Activated naive CD8-positive, alpha-beta T cell treated with anti-CD3 and anti-CD28 coated beads, Interleukin-2, amount 10 ng/mL, durations not matched to agents 7 days and 5 days (primary cell): Measurements from ENCODE around the gene CMSS1. TPM values are rescaled to one million over a fixed set of nuclear protein-coding genes. Genes with fewer than 3 reads are reported as not detected.
"Not testable (repeated sequence)": the region's sequence is repeated elsewhere in the genome, so short reads cannot be mapped to it uniquely, and the experiment has no call there.

Experiments used
- ATAC-seq: fragments of 150-1000 bp; cut with Tn5 transposase; one replicate; pipeline ENCODE4 v1.10.0; 2021; ENCODE audit warnings: low read depth, moderate library complexity
- POLR2A ChIA-PET: fragments of 350-600 bp; sonication (Branson Sonifier 250); formaldehyde crosslinking; loops from one replicate; lab custom pipeline; 2021; ENCODE audit warnings: antibody characterized with exemption; lab: Charles Lee
- DNase-seq: peaks from one replicate; pipeline ENCODE4 v3.0.0; 2021
- H3K27ac Mint-ChIP-seq: one replicate; pipeline ENCODE4 v1.8.0; 2022; ENCODE audit warnings: mild to moderate bottlenecking, mixed read lengths
- H3K27me3 Mint-ChIP-seq: one replicate; pipeline ENCODE4 v1.8.0; 2022; ENCODE audit warnings: mild to moderate bottlenecking, moderate library complexity, mixed read lengths
- H3K36me3 Mint-ChIP-seq: one replicate; pipeline ENCODE4 v1.8.0; 2021; ENCODE audit warnings: mild to moderate bottlenecking, mixed read lengths
- H3K4me1 Mint-ChIP-seq: one replicate; pipeline ENCODE4 v1.8.0; 2021; ENCODE audit warnings: mixed read lengths
- H3K4me3 Mint-ChIP-seq: one replicate; pipeline ENCODE4 v1.8.0; 2022; ENCODE audit warnings: mild to moderate bottlenecking, moderate library complexity, mixed read lengths
- H3K9me3 Mint-ChIP-seq: one replicate; pipeline ENCODE4 v1.8.0; 2021; ENCODE audit warnings: mixed read lengths
- total RNA-seq, 2 experiments: library from RNA; stranded (reverse); gene quantifications; one replicate each; pipeline ENCODE4 v1.2.3, GENCODE V29; 2021

CMSS1 gene
- total RNA-seq, 2 experiments from 2014 or later, result 24.2 to 31.8 TPM

DNA sequence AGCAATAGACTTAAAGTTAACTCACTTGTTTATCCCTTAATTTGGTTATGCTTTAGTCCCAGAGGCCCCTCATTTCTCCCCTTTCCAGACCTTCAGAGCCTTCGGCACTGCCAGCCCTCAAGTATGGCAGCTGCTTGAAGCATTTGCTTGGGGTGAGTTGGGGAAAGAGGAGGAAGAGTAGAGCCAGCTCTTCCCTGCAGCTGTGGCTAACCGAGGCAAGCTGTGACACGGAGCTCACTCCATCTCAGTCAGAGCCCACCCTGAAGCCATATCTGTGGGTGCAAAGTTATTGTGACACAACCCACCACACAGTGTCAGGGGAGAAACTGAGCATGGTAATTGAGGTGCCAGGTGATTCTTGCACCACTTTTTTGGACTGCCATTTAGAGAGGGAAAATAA lies 230.6 kb downstream of the CMSS1 start:
- ATAC-seq, result no peak
- no peaks in the 10 kb centered on the region for H3K9me3 Mint-ChIP-seq
- POLR2A ChIA-PET, result interaction anchor here (1.2 to 1.6 kb wide), 2 partner anchors 14 to 206 kb away, joined by 3 to 6 read pairs; no protein-coding TSS in a partner anchor

GRCh38 chr3:100051513-100051912 lies 233.9 kb downstream of the CMSS1 start:
- H3K27ac Mint-ChIP-seq, H3K4me3 Mint-ChIP-seq, H3K9me3 Mint-ChIP-seq, POLR2A ChIA-PET, H3K27me3 Mint-ChIP-seq, H3K36me3 Mint-ChIP-seq, ATAC-seq, DNase-seq: not testable (repeated sequence)
- H3K4me1 Mint-ChIP-seq, result peaks cover 13% of the 10 kb centered on the region

More for the DNA sequence above, 230.6 kb downstream of the CMSS1 start:
- Mint-ChIP-seq H3K27me3 (no peaks in the 10 kb centered on the region), H3K36me3 (peaks cover 3% of the 10 kb centered on the region), H3K27ac (no peak overlapping the region), H3K4me3 (peak overlapping the region; percentile 37), H3K4me1 (peaks cover 16% of the 10 kb centered on the region)
- DNase-seq, result no peak

GRCh38 chr3:100053951-100054620 lies 236.4 kb downstream of the CMSS1 start:
- Mint-ChIP-seq H3K4me1 (peaks cover 1% of the 10 kb centered on the region), H3K9me3 (no peaks in the 10 kb centered on the region), H3K27ac (no peak overlapping the region), H3K4me3 (no peak overlapping the region), H3K36me3 (peaks cover 6% of the 10 kb centered on the region), H3K27me3 (no peaks in the 10 kb centered on the region)
- ATAC-seq (no peak), DNase-seq (no peak)
- POLR2A ChIA-PET, result no interaction called here

DNA sequence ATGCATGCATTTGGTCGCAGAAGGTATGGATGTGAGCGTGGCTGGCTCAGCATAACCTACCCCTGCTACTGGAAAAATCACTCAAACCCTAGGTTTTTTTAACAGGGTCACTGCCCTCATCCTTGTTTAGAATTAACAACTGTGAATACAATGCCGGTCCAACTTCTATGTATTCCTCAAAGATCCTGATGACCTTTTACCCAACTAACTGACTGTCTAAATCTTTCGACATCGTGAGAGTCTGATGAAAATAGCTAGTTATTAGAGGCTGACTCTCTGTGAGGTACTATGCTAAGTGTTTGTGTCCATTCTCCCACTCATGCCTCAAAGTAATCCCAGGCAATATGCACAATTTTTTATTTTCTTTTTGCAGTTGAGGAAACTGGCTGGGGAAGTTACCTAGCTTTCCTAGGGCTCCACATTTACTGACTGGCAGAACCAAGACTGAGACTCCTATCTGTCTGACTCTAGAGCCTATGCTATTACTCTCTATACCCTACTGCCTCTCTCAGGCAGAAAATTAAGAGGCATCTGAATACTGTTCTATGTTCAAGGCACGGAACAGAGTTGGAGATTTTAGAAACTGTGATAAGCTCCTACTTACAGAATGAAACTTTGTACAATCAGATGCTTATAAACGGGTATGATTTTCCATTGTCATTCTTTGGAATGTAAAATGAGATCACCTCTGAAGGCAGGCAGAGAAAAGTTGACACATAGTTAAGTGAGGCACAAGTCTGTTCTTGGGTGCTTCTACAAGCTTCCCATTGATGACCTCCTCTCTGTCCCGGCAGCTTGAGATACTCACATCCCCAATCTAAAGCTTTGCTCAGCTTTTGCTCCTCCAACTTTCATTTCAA lies 240.3 kb downstream of the CMSS1 start:
- ATAC-seq (no peak), DNase-seq (no peak)
- no peak overlapping the region for H3K27ac Mint-ChIP-seq
- H3K9me3 Mint-ChIP-seq, result no peaks in the 10 kb centered on the region
- peaks cover 15% of the 10 kb centered on the region for H3K4me1 Mint-ChIP-seq
- H3K36me3 Mint-ChIP-seq, result peaks cover 12% of the 10 kb centered on the region
- POLR2A ChIA-PET, result no interaction called here
- H3K4me3 Mint-ChIP-seq, result no peak overlapping the region
- no peaks in the 10 kb centered on the region for H3K27me3 Mint-ChIP-seq

DNA sequence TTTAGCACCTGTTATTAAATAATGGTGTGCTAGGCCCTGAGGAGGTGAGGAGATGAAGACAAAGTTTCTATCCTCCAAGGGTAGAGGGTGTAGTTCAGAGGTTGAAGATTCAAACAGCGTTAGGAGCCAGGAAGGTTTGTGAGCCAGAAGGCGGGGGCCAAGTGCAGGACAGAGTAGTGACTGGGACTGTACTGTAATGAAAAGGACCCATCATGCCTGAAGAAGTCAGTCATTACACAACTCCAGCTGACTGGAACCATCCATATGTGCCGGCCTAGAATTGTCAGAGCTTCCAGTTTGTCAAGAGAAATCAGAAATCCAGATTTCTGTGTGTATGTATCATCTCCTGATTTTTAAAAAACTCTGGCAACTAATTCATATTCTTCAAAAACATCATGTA lies 241.8 kb downstream of the CMSS1 start:
- Mint-ChIP-seq H3K36me3 (peaks cover 10% of the 10 kb centered on the region), H3K9me3 (no peaks in the 10 kb centered on the region), H3K4me1 (peaks cover 22% of the 10 kb centered on the region), H3K27ac (no peak overlapping the region), H3K27me3 (no peaks in the 10 kb centered on the region), H3K4me3 (no peak overlapping the region)
- ATAC-seq (no peak), DNase-seq (no peak)
- POLR2A ChIA-PET, result no interaction called here

DNA sequence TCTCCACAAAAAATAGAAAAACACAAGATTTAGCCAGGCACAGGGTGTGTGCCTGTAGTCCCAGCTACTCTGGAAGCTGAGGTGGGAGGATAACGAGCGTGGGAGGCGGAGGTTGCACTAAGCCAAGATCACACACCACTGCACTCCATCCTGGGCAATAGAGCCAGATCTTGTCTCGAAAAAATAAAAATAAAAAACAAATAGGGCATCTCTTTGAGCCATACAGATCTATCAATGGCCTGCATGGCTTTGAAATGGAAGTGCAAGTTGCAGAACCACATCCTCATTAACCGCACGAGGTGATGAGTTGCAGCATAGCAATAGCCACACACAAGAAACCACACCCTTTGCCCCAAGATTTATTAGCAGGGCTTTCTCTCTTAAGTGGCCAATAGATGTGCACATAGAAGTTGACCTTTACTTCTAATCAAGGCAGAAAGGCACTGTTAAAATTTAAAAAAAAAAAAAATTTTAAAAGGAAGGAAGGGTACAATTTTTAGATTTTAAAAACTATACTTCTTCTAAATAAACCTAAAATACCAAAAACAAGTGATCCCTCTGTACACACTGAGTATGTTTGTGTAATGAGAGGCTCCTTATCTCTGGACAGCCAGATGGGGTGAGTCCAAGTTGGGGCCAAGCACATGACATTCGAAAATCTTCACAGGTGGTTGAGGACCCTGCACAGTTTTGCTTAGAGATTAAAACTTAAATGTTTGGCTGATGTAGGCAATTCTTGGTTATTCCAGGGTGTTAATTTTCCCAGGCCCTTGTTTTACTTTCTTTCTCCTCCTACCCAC lies 243.2 kb downstream of the CMSS1 start:
- no peaks in the 10 kb centered on the region for H3K9me3 Mint-ChIP-seq
- ATAC-seq (peak; percentile 81), DNase-seq (no peak)
- H3K4me1 Mint-ChIP-seq, result peaks cover 22% of the 10 kb centered on the region
- POLR2A ChIA-PET, result interaction anchor here (1.1 kb wide), 1 partner anchor 12 kb away, joined by 3 read pairs; no protein-coding TSS in a partner anchor
- peaks cover 8% of the 10 kb centered on the region for H3K36me3 Mint-ChIP-seq
- peak overlapping the region; percentile 30 for H3K27ac Mint-ChIP-seq
- H3K27me3 Mint-ChIP-seq, result no peaks in the 10 kb centered on the region
- H3K4me3 Mint-ChIP-seq, result peak overlapping the region; percentile 0

DNA sequence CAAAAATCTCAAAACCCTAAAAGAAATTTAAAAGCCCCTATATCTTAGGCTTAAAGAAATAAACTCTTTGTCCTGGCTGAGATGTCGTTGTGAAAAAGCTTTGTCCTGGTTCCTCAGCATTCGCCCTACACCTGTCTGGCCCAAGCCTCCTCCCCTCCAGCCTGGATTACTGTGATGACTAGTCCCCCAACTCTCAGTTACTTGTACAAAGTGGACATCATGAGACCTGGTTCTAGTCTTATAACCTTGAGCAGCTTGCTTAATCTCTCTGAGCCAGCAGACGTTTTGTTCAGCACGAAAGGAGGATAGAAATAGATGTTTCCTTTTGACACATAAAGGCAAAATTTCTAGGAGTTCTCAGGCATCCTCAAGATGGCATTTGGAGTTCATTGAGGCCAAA lies 245.0 kb downstream of the CMSS1 start:
- Mint-ChIP-seq H3K4me1 (peaks cover 22% of the 10 kb centered on the region), H3K27ac (no peak overlapping the region), H3K4me3 (no peak overlapping the region), H3K9me3 (no peaks in the 10 kb centered on the region), H3K27me3 (no peaks in the 10 kb centered on the region), H3K36me3 (peaks cover 8% of the 10 kb centered on the region)
- POLR2A ChIA-PET, result interaction anchor here (1.1 kb wide), 1 partner anchor 15 kb away, joined by 6 read pairs; no protein-coding TSS in a partner anchor
- no peak for DNase-seq
- no peak for ATAC-seq

DNA sequence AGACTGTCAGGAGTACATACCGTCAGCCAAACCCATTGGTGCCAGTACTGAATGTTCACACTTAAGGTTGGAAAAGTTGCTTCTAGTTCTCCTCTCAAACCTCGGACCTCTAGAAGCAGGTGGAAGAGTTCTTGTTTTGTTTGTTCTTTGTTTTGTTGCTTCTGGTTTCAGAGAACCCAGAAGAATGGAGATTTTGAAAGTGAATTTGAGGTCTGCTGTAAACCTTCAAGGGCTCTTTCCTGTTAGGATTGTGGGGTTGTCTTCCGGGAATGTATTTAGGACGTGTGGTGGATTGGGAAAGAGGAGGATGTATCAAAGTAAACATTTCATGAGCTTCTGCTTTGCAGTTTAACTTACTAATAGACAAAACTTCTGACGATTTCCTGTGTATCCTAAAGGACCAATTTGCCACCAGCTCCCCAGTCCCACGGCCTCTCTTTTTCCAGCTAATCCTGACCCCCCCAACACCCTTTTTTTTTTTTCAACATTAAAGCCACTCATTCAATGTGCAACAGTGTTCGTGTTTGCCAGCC lies 246.3 kb downstream of the CMSS1 start:
- H3K27me3 Mint-ChIP-seq, result no peaks in the 10 kb centered on the region
- ATAC-seq (no peak), DNase-seq (no peak)
- H3K27ac Mint-ChIP-seq, result no peak overlapping the region
- POLR2A ChIA-PET, result interaction anchor here (0.7 to 0.9 kb wide), 3 partner anchors 27 to 213 kb away, joined by 3 to 4 read pairs (median 3); no protein-coding TSS in a partner anchor
- H3K9me3 Mint-ChIP-seq, result peaks cover 2% of the 10 kb centered on the region
- peaks cover 26% of the 10 kb centered on the region for H3K4me1 Mint-ChIP-seq
- H3K36me3 Mint-ChIP-seq, result peaks cover 11% of the 10 kb centered on the region
- no peak overlapping the region for H3K4me3 Mint-ChIP-seq

DNA sequence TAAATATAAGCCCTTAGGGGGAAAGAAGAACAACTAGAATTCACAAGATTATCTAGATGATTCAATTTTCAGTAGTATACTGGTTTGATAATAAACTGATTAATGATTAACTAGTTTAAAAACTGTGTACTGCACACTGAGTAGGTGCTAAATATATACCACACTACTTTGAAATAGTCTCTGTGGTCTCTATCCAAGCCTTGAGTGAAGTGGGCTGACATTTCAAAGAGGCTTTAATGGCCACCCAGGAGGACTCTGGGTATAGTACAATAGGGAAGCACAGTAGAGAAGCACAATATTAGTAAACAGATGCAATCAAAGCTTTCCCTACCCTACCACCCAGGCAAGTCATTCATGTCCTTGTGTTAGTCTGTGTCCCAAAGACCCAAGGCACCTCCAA lies 249.9 kb downstream of the CMSS1 start:
- H3K9me3 Mint-ChIP-seq, result peaks cover 4% of the 10 kb centered on the region
- H3K4me3 Mint-ChIP-seq, result no peak overlapping the region
- DNase-seq (no peak), ATAC-seq (no peak)
- POLR2A ChIA-PET, result no interaction called here
- peaks cover 32% of the 10 kb centered on the region for H3K36me3 Mint-ChIP-seq
- no peaks in the 10 kb centered on the region for H3K27me3 Mint-ChIP-seq
- peaks cover 39% of the 10 kb centered on the region for H3K4me1 Mint-ChIP-seq
- no peak overlapping the region for H3K27ac Mint-ChIP-seq

DNA sequence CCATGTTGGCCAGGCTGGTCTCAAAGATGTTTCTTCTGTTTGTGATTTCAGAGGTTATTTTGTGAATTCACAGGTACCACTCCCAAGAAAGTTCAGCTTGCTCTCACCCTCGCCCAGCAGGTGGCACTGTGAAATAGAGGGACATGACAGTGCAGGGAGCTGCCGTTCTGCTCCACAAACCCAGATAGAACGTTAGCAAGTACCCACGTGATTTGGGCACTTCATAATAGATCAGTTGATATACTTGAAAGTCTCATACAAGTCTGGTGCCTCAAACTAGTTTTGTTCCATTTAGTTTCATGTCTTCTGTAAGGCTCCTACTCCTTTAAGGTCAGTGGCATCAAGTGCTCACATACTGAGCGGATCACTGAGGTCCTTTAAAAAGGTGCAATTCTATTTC lies 251.2 kb downstream of the CMSS1 start:
- DNase-seq (peak; percentile 79), ATAC-seq (peak; percentile 59)
- Mint-ChIP-seq H3K9me3 (peaks cover 4% of the 10 kb centered on the region), H3K27ac (peak overlapping the region; percentile 75), H3K36me3 (peaks cover 30% of the 10 kb centered on the region), H3K27me3 (no peaks in the 10 kb centered on the region), H3K4me3 (peak overlapping the region; percentile 45), H3K4me1 (peaks cover 48% of the 10 kb centered on the region)
- POLR2A ChIA-PET, result interaction anchor here (1.1 to 1.5 kb wide), 2 partner anchors 185 to 192 kb away, joined by 4 to 13 read pairs; partner anchors contain the start of gene TBC1D23

GRCh38 chr3:100069472-100069871 lies 251.8 kb downstream of the CMSS1 start:
- ATAC-seq (no peak), DNase-seq (no peak)
- POLR2A ChIA-PET, result interaction anchor here (1.1 to 1.5 kb wide), 2 partner anchors 185 to 191 kb away, joined by 4 to 13 read pairs; partner anchors contain the start of gene TBC1D23
- Mint-ChIP-seq H3K9me3 (peaks cover 4% of the 10 kb centered on the region), H3K4me3 (no peak overlapping the region), H3K36me3 (peaks cover 30% of the 10 kb centered on the region), H3K4me1 (peaks cover 47% of the 10 kb centered on the region), H3K27me3 (no peaks in the 10 kb centered on the region), H3K27ac (peak overlapping the region; percentile 75)

- peak overlapping the region; percentile 90 for H3K27ac Mint-ChIP-seq
- H3K27me3 Mint-ChIP-seq, result no peaks in the 10 kb centered on the region
- peaks cover 71% of the 10 kb centered on the region for H3K4me1 Mint-ChIP-seq
- peaks cover 41% of the 10 kb centered on the region for H3K36me3 Mint-ChIP-seq
- DNase-seq, result no peak
- ATAC-seq, result peak; percentile 79
- H3K9me3 Mint-ChIP-seq, result peaks cover 4% of the 10 kb centered on the region
- POLR2A ChIA-PET, result interaction anchor here (0.8 to 4.6 kb wide), 7 partner anchors 10 to 328 kb away, joined by 3 to 42 read pairs (median 5); partner anchors contain the start of genes LNP1, TBC1D23 and TOMM70
- peak overlapping the region; percentile 75 for H3K4me3 Mint-ChIP-seq
Observed at GRCh38 chr3:100072326-100073048, 254.8 kb downstream of the CMSS1 start.
